Common myeloid progenitor, CD34-positive (primary cell): Measurements from ENCODE around the gene CADPS.

Experiments
- CTCF ChIA-PET: fragments of 350-600 bp; sonication (Branson Sonifier 250); formaldehyde crosslinking; loops from one replicate; lab custom pipeline; 2021; ENCODE audit warnings: antibody characterized with exemption; lab: Charles Lee
- POLR2A ChIA-PET: fragments of 350-600 bp; sonication (Branson Sonifier 250); formaldehyde crosslinking; loops from one replicate; lab custom pipeline; 2021; ENCODE audit warnings: antibody characterized with exemption; lab: Charles Lee
- DNase-seq, 3 donors: peaks; one replicate each; pipeline versions ENCODE4 v3.0.0 to v3.0.0-alpha.2; 2013
- H3K27ac ChIP-seq, 2 experiments: 1 replicate in 1 of 2; 2 replicates in 1 of 2; pipeline ENCODE4 v1.7.0; 2013; ENCODE audit warnings: inconsistent platforms in 2 of 2, low read length in 2 of 2, mild to moderate bottlenecking in 2 of 2, low read depth in 1 of 2, moderate library complexity in 1 of 2; ENCODE audit not compliant: severe bottlenecking in 2 of 2, insufficient read depth in 1 of 2, poor library complexity in 1 of 2
- H3K27me3 ChIP-seq, 5 experiments: replicated peaks in 2 of 5; 1 replicate in 3 of 5; 2 replicates in 2 of 5; pipeline versions ENCODE4 v1.6.1 to v1.7.0; 2013; ENCODE audit warnings: low read length in 4 of 5, mild to moderate bottlenecking in 2 of 5, moderate library complexity in 2 of 5, inconsistent platforms in 1 of 5; ENCODE audit not compliant: insufficient read depth in 5 of 5, control insufficient read depth in 4 of 5
- H3K36me3 ChIP-seq, 4 experiments: 1 replicate in 2 of 4; 2 replicates in 2 of 4; pipeline versions ENCODE4 v1.6.1 to v1.7.0; 2013; ENCODE audit warnings: low read length in 3 of 4, control low read depth in 1 of 4, mild to moderate bottlenecking in 1 of 4; ENCODE audit not compliant: control insufficient read depth in 4 of 4, insufficient read depth in 4 of 4
- H3K4me1 ChIP-seq, 4 experiments: 1 replicate in 3 of 4; 2 replicates in 1 of 4; pipeline versions ENCODE4 v1.6.1 to v1.7.1; 2013; ENCODE audit warnings: low read length in 3 of 4, mild to moderate bottlenecking in 3 of 4, control low read depth in 1 of 4, inconsistent platforms in 1 of 4, moderate library complexity in 1 of 4; ENCODE audit not compliant: control insufficient read depth in 4 of 4, insufficient read depth in 4 of 4; ENCODE audit errors: control extremely low read depth in 1 of 4
- H3K4me3 ChIP-seq, 7 experiments: 1 replicate in 4 of 7; 2 replicates in 3 of 7; pipeline versions ENCODE4 v1.5.1 to v1.7.0; 2013; ENCODE audit warnings: mild to moderate bottlenecking in 7 of 7, low read length in 6 of 7, moderate library complexity in 6 of 7, inconsistent platforms in 2 of 7, low read depth in 2 of 7, control low read depth in 1 of 7; ENCODE audit not compliant: insufficient read depth in 4 of 7, control insufficient read depth in 1 of 7; ENCODE audit errors: extremely low read depth in 1 of 7
- H3K9me3 ChIP-seq, 5 experiments: 1 replicate in 4 of 5; 2 replicates in 1 of 5; pipeline versions ENCODE4 v1.6.1 to v1.7.1; 2013; ENCODE audit warnings: low read length in 4 of 5, mild to moderate bottlenecking in 2 of 5, inconsistent platforms in 1 of 5, low read depth in 1 of 5, moderate library complexity in 1 of 5; ENCODE audit not compliant: control insufficient read depth in 4 of 5, insufficient read depth in 2 of 5; ENCODE audit errors: control extremely low read depth in 1 of 5
- WGBS: methylation state at CpG from one replicate; pipeline ENCODE4 v1.1.5; 2013; ENCODE audit not compliant: insufficient coverage; 5-methylcytosine and 5-hydroxymethylcytosine counted together

The CADPS gene

DNA sequence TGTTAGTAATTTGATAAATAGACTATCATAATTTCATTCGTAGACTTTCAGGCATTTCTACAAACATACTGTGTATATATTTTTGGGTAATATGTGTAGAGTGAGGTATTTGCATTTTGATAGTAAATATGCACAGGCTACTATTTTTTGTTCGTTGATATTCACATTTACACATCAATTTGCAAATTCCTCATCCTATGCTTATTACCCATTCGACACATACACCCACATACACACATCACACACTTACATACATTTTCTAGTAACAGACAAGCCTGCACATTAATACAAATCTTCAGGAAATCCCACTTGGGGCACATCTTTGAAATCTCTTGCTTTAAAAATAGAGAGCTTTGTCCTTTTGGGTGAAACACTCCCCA, 373.9 kb downstream of the CADPS start:
- Histone ChIP-seq H3K27me3 (peaks cover 0 to 1% (median 0%) of the 10 kb centered on the region in 5 experiments), H3K4me1 (no peaks in the 10 kb centered on the region), H3K27ac (no peak overlapping the region), H3K4me3 (no peak overlapping the region), H3K36me3 (no peaks in the 10 kb centered on the region), H3K9me3 (no peaks in the 10 kb centered on the region)
- POLR2A ChIA-PET, result no interaction called here
- CTCF ChIA-PET, result no interaction called here
- 93% methylated on average over 2 of the region's 3 CpGs for WGBS
- DNase-seq, result no peak

DNA sequence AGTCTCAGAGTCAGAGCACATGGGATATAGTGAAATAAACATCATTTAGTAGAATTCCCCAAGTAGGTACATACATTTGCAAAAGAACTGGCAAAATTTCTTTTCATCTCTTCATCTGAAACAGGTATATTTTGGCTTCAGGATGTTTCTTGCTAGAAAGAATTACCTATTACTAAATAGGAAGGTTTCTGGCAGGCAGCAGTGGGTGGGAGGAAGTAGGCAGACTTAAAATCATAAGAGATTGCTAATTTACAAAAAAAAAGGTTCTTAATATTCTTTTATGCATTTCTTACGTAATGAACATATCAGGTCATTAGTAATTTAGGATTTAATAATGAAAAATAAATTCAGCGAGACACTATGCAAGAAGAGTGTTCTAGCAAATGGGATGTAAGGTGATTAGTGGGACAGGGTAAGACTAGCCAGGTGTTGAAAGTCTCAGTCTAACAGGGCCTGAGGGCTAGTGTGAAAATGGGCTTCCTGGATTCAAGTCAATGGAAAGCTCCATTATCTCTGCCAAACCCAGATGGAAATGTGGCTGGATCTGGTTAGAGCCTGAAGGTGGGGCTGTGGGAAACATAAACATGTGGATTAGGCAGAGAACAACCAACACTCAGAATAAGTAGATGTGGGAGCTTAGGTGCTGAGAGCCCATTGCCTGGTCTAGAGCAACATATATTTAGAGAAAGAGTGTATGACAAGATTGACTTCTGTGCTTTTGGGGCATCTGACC, 374.5 kb downstream of the CADPS start:
- no peaks in the 10 kb centered on the region for H3K4me1 ChIP-seq
- H3K36me3 ChIP-seq, result no peaks in the 10 kb centered on the region
- 100% methylated on average over 1 of the region's 2 CpGs for WGBS
- CTCF ChIA-PET, result no interaction called here
- POLR2A ChIA-PET, result no interaction called here
- no peaks in the 10 kb centered on the region for H3K9me3 ChIP-seq
- no peak for DNase-seq
- H3K27me3 ChIP-seq, result peaks cover 0 to 1% (median 0%) of the 10 kb centered on the region in 5 experiments
- no peak overlapping the region for H3K27ac ChIP-seq
- no peak overlapping the region for H3K4me3 ChIP-seq

DNA sequence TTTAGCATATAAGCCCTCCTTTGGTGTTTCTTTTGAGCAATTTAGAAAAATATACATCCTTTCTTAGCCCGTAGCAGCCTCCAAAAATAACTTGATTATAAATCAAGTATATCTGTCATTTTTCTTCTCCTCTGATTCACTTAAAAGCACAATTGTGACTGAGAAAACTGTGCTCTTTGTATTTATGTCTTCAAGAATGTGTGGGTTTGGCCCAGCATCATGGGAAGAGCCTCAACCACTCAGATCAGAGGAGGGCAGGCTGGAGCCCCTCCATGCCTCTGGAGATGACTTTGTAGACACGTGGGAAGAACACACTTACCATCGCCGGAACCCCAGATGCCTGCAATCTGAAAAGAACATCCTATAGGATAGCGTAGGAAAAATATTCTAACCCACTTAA, 378.1 kb downstream of the CADPS start:
- no peak for DNase-seq
- H3K9me3 ChIP-seq, result no peaks in the 10 kb centered on the region
- peaks cover 0 to 2% (median 0%) of the 10 kb centered on the region in 5 experiments for H3K27me3 ChIP-seq
- H3K4me3 ChIP-seq, result no peak overlapping the region
- WGBS, result 87% methylated on average over 4 of the region's 5 CpGs
- no peak overlapping the region for H3K27ac ChIP-seq
- ChIA-PET CTCF (no interaction called here), POLR2A (no interaction called here)
- no peaks in the 10 kb centered on the region for H3K36me3 ChIP-seq
- H3K4me1 ChIP-seq, result no peaks in the 10 kb centered on the region

DNA sequence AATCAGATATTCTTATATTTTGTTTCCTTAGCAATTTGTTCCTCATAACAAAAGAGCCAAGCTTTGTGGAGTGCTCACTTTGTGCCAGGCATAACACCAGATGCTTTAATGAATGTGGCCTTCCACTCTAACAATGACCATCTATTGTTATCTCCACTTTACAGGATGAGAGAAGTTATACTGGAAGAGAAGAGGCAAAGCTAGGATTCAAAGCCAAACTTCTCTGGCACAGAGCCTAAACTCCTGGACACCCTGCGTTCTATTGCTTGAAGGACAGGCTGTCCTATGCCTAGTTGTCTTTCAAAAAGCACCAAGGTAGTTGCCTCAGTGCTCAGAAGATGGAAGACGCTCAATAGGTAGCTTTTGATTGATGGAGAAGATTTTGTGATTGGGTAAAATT, 378.7 kb downstream of the CADPS start:
- POLR2A ChIA-PET, result no interaction called here
- no peaks in the 10 kb centered on the region for H3K36me3 ChIP-seq
- WGBS, result 90% methylated on average over 1 of the region's 2 CpGs
- no peak overlapping the region for H3K4me3 ChIP-seq
- H3K27me3 ChIP-seq, result peaks cover 0 to 2% (median 0%) of the 10 kb centered on the region in 5 experiments
- DNase-seq, result no peak
- H3K4me1 ChIP-seq, result no peaks in the 10 kb centered on the region
- no peaks in the 10 kb centered on the region for H3K9me3 ChIP-seq
- CTCF ChIA-PET, result no interaction called here
- no peak overlapping the region for H3K27ac ChIP-seq

DNA sequence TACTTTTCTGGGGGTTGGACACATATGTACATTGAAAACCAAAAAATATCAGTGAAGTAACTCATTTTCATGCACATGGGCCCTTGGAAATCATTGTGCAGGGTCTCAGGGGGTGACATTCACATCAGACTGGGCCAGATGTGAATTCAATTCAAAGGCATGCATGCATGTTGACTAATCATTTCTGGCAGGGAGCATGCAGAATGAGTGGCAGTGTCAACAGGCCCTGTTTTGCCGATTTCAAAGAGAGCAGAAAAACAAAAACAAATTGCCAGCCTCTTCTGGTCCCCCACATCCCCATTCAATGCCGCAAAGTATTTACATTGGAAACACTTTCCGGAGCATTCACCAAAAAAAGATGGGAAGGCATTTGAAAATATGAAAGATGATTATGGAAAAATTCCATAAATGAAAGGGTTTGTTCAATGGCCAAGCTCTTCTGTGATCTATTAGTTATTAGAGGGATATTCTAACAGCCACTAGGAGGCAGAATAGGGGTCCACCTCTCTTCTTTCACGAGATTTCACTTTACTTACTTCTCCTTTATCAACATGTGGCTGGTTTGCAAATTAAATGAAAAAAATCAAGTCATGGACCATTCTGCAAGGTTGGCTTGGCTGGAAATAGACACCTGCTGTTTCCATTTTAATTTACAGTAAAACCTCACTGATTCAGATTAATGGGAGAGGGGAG, 382.0 kb downstream of the CADPS start:
- Histone ChIP-seq H3K4me1 (no peaks in the 10 kb centered on the region), H3K27me3 (peaks cover 0 to 2% (median 0%) of the 10 kb centered on the region in 5 experiments), H3K9me3 (no peaks in the 10 kb centered on the region), H3K4me3 (no peak overlapping the region), H3K27ac (no peak overlapping the region), H3K36me3 (no peaks in the 10 kb centered on the region)
- ChIA-PET POLR2A (no interaction called here), CTCF (no interaction called here)
- peak in 1 of 3 donors; percentile 0 for DNase-seq
- WGBS, result 100% methylated on average over 2 of the region's 4 CpGs

DNA sequence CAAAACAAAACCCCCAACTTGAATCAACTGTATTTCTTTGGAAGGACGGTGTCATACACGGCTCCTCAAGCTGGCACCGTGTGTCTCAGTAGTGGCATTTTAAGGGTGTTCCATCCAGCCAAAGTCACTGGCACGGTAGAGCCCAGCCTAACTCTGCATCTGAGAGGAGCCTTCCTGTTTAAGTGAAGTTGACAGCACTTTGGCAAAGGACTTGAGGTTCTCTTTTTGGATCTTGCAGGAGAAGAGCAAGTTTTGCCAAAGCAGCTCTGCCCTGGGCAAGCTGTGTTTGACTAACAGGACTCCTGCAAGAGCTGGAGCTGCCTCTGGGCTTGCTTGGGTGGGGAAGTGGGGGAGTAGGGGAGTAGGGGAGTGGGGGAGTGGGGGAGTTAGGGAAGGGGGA, 392.3 kb downstream of the CADPS start:
- no peaks in the 10 kb centered on the region for H3K36me3 ChIP-seq
- ChIA-PET POLR2A (no interaction called here), CTCF (no interaction called here)
- DNase-seq, result no peak
- 76% methylated on average over 4 of the region's 4 CpGs for WGBS
- no peaks in the 10 kb centered on the region for H3K4me1 ChIP-seq
- peaks cover 0 to 2% (median 0%) of the 10 kb centered on the region in 5 experiments for H3K9me3 ChIP-seq
- H3K4me3 ChIP-seq, result no peak overlapping the region
- H3K27ac ChIP-seq, result no peak overlapping the region
- peaks cover 0 to 11% (median 3%) of the 10 kb centered on the region in 5 experiments for H3K27me3 ChIP-seq

DNA sequence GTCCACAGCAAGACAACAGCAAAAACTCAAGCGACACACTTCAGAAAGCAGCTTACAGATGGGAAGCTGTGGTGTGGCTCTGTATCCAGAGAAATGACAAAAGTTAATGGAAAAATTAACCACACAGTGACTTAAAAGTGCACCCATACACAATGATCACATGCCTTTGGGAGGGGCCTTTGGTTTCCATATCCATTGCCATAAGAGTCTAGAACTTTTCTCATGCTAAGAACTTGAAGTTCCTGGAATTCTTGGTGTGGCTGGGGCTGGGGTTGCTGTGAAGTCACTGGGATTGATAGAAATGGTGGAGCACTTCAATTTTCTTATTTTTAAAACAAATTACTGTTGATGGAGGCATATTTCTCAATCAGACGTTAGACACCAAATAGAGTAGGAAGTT, 393.3 kb downstream of the CADPS start:
- Histone ChIP-seq H3K27ac (no peak overlapping the region), H3K4me3 (no peak overlapping the region), H3K4me1 (no peaks in the 10 kb centered on the region), H3K36me3 (no peaks in the 10 kb centered on the region), H3K9me3 (peaks cover 0 to 1% (median 0%) of the 10 kb centered on the region in 5 experiments), H3K27me3 (peaks cover 0 to 11% (median 3%) of the 10 kb centered on the region in 5 experiments)
- no peak for DNase-seq
- WGBS, result 100% methylated on average over 1 of the region's 2 CpGs
- ChIA-PET CTCF (no interaction called here), POLR2A (no interaction called here)
